ENCODE data around the gene BMP7. TPM values are rescaled to one million over a fixed set of nuclear protein-coding genes. Genes with fewer than 3 reads are reported as not detected.
A peak's percentile ranks its signal among the peaks of the same experiment; 100 is the strongest.

BMP7 gene
- total and polyA plus RNA-seq, 9 of the 15 experiments (the other 6 are each of a cell fraction or from before 2014, with no cell fraction given) = 0.18 TPM; not detected in 8

DNA sequence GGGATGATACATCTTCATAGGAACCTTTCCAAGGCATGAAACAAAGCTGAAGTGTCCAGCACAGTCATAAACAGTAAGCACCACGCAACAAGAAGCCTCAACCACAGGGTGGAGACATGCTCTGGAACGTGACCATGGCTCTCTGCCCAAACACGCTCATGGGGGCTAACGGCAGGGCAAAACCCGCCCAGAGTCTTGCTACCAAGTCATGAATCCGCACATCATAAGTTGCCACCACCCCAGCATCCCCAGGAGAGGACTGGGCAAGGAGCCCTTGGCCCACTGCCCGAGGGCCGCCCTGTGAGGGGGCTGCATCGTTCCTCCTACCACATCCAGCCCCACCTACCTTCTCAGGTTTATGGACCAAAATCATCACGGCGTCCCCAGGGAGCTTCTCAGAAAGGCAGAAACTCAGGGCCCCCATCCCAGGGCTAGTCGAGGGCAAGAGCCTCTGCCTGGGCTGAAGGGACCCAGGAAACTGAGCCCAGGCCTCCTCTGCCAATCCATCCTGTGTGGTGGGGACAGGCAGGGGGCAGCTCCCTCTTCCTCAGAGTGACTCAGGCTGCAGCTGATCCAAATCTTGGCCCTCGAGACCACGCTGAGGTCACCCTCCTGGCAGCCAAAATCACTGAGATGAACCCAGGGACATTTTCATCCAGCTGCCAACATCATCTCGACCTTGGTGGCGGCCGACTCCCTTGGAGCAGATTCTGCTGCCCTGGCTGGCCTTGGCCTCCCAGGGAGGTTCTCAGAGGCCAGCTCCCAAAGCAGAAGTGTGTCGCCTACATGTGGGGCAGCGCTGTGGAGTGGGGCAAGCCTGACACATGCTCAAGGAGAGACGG is 42.6 kb downstream of the BMP7 start:
- no peak overlapping the region for H3K4me3 ChIP-seq
- peaks cover 0 to 5% of the 10 kb centered on the region in 2 experiments; a peak in 1 of 5 replicates for H3K4me1 ChIP-seq (replicated peaks in 1 of 2; ENCODE audit: control insufficient read depth in 2 of 2, insufficient read depth in 2 of 2, low read length in 2 of 2)
- no peaks in the 10 kb centered on the region for H3K9me3 ChIP-seq (replicated peaks; ENCODE audit: control insufficient read depth, insufficient read depth, low read depth, low read length)
- BruUV-seq (replicated peaks) = no TSS peak
- H4K20me1 ChIP-seq (replicated peaks; ENCODE audit: control insufficient read depth, insufficient read depth, low read length) = peaks cover 13% of the 10 kb centered on the region; the same call in 1 of the 2 replicates
- H3K36me3 ChIP-seq (ENCODE audit: control insufficient read depth, insufficient read depth, low read length) = no peaks in the 10 kb centered on the region
- intact Hi-C loops (cut with micrococcal nuclease) = no loop called here
- in situ Hi-C loops (cut with MboI) = no loop called here
- no peaks in the 10 kb centered on the region for H3K79me2 ChIP-seq (ENCODE audit: control insufficient read depth, insufficient read depth, low read length)
- ChIA-PET POLR2A (interaction anchor here (0.7 to 1.6 kb wide), 2 partner anchors 12 to 334 kb away, joined by 4 read pairs; no protein-coding TSS in a partner anchor), CTCF (ENCODE audit: low intra/inter-chr PET ratio) (no interaction called here)
- WGBS (ENCODE audit: insufficient coverage, low coverage, missing lambda C conversion rate) = 2% methylated on average over 19 of the region's 20 CpGs
- no peak overlapping the region for H3K27ac ChIP-seq (ENCODE audit: extremely low read depth, low read depth, low read length)
- no peak overlapping the region for H3K9ac ChIP-seq (ENCODE audit: insufficient read depth in 1 of 2, low read depth in 2 of 2, low read length in 2 of 2)
- H3K4me2 ChIP-seq (ENCODE audit: insufficient read depth, low read length) = no peak overlapping the region
- ATAC-seq = peak; percentile 38; the same call in 1 of the 3 replicates
- FAIRE-seq = no peak
- DNase-seq (ENCODE audit: extremely low read depth in 1 of 4, low spot score in 3 of 4) = no peak
- peaks cover 15 to 76% of the 10 kb centered on the region in 2 experiments; a peak in 3 of 5 replicates for H3K27me3 ChIP-seq (ENCODE audit: control insufficient read depth in 2 of 2, insufficient read depth in 2 of 2, low read length in 2 of 2)
- no peak overlapping the region for H2AFZ ChIP-seq (ENCODE audit: low read depth, low read length)
- H3K9me1 ChIP-seq (ENCODE audit: control insufficient read depth, insufficient read depth, low read length) = no peaks in the 10 kb centered on the region
- no peak for TF ChIP-seq ZBTB7A (IDR thresholded peaks at IDR 0.05; ENCODE audit: borderline replicate concordance, control insufficient read depth, low read depth, low read length)
- TF ChIP-seq BHLHE40 (IDR thresholded peaks at IDR 0.05; ENCODE audit: low read length) = peak; percentile 80
- TF ChIP-seq ZC3H4 (CRISPR knock-in tag; IDR thresholded peaks at IDR 0.05; ENCODE audit: borderline replicate concordance) = no peak
- TF ChIP-seq CHCHD3 (CRISPR knock-in tag; IDR thresholded peaks at IDR 0.05) = no peak
- TF ChIP-seq GATA2 (CRISPR knock-in tag; IDR thresholded peaks at IDR 0.05) = no peak
- peak; percentile 18; the same call in 1 of the 2 replicates for TF ChIP-seq NFIC (IDR thresholded peaks at IDR 0.05)
- no peak for TF ChIP-seq ZNF644 (tag; IDR thresholded peaks at IDR 0.05; ENCODE audit: low read depth)
- no peak for TF ChIP-seq ZNF551 (CRISPR knock-in tag; IDR thresholded peaks at IDR 0.05)
- TF ChIP-seq CBX3 (IDR thresholded peaks at IDR 0.05; ENCODE audit: borderline replicate concordance in 1 of 2, low read length in 2 of 2) = no peak
- TF ChIP-seq REST (IDR thresholded peaks at IDR 0.05; ENCODE audit: borderline replicate concordance) = no peak
- TF ChIP-seq REST (CRISPR knock-in tag; IDR thresholded peaks at IDR 0.05; ENCODE audit: low read depth) = no peak
- TF ChIP-seq RNF2 (IDR thresholded peaks at IDR 0.05) = no peak
- TF ChIP-seq RAD21 (CRISPR knock-in tag; conservative IDR thresholded peaks at IDR 0.05 in 1 of 2, IDR thresholded peaks at IDR 0.05 in 1 of 2) = 0 out of 4 replicates have a peak, but pooled peaks of 1 of the 2 experiments have one; percentile 4
- no peak for TF ChIP-seq RAD51 (IDR thresholded peaks at IDR 0.05; ENCODE audit: borderline replicate concordance, low read depth)
- no peak for TF ChIP-seq ZNF785 (CRISPR knock-in tag; IDR thresholded peaks at IDR 0.05)

Data from K562 (cell line).